Measurements from ENCODE around the gene IKZF1.

Gene IKZF1

DNA sequence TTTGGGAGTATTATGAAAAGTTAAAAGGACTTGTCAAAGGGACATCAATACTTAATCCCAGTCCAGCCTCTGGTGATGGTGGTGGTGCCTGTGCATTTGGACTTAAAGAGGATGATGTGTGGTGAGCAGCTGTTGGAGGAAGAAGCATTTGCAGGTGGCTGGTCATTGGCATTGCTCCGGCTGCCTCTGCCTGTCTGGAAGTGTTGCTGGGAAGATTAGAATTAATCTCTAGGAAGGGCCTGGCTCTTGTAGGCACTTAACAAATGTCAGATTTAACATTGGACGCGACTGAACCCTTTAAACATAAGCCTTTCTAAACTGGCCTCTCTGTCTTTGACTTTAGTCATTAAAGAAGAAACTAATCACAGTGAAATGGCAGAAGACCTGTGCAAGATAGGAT lies 86.9 kb downstream of the IKZF1 start:
- no peaks in the 10 kb centered on the region for H3K4me1 ChIP-seq (ENCODE audit: control insufficient read depth, insufficient read depth, low read length)

DNA sequence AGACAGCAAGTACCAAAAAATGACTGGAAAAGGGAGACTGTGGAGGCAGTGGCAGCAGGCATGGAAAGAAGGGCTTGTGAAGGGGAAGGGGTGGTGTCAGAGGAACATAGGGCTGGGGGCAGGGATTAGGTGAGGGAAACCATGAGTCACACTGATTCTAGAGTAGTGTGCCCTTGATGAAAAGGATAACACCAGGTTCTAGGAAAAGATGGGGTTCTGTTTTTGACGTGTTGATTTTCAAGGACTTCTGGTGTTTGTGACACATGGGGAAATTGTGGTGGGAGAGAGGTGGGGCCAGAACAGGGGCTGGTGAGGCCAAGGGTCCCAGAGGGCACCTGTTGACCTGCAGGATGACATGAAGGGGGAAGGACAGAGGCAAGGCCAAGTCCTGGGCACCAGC lies 88.6 kb downstream of the IKZF1 start:
- H3K4me1 ChIP-seq (ENCODE audit: control insufficient read depth, insufficient read depth, low read length), result no peaks in the 10 kb centered on the region

More for the DNA sequence above, 86.9 kb downstream of the IKZF1 start:
- no peak overlapping the region for H3K4me3 ChIP-seq (ENCODE audit: low read depth, low read length)
- H3K9me3 ChIP-seq (ENCODE audit: control insufficient read depth, insufficient read depth, low read depth, low read length), result no peaks in the 10 kb centered on the region
- H3K27ac ChIP-seq (ENCODE audit: low read depth, low read length), result no peak overlapping the region
- no peak overlapping the region for H3K9ac ChIP-seq (ENCODE audit: low read length)
- no peaks in the 10 kb centered on the region for H3K27me3 ChIP-seq (ENCODE audit: control insufficient read depth, insufficient read depth, low read length)
- no peaks in the 10 kb centered on the region for H3K36me3 ChIP-seq (ENCODE audit: control insufficient read depth, insufficient read depth, low read length)

DNA sequence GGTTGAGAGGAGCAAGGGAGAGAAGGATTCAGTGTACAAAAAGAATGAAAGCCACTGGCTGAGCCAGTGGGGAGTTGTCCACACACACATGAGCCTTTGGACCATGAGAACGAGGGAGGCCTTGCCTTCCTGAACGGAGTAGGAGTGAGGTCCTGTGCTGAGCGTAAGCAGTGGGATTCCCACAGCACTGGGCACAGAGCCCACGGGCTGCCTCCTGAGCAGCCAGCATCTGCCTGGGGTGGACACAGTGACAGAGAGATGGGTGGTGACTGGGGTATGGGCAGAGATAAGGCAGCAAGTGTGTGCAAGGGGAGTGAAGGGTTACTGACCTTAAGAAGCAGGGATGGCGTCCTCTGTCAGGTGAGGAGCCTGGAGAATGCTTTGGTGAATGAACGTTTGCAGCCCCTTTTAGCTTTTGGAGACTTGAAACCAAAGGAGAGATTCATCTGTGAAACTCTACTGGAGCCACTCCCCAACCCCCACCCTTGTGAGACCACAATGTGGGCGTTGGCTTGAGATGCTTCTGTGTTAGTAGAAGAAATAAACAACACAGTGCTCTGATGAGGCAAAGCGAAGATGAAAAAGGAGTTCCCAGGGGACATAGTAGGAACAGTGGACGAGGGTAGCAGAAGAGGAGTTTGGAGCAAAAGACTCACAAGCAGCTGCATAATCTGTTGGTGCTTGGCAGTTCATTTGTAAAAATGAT lies 89.2 kb downstream of the IKZF1 start:
- Histone ChIP-seq H3K9me3 (ENCODE audit: control insufficient read depth, insufficient read depth, low read depth, low read length) (no peaks in the 10 kb centered on the region), H3K36me3 (ENCODE audit: control insufficient read depth, insufficient read depth, low read length) (no peaks in the 10 kb centered on the region), H3K27ac (ENCODE audit: low read depth, low read length) (no peak overlapping the region), H3K9ac (ENCODE audit: low read length) (no peak overlapping the region), H3K27me3 (ENCODE audit: control insufficient read depth, insufficient read depth, low read length) (no peaks in the 10 kb centered on the region), H3K4me1 (ENCODE audit: control insufficient read depth, insufficient read depth, low read length) (no peaks in the 10 kb centered on the region), H3K4me3 (ENCODE audit: low read depth, low read length) (no peak overlapping the region)

More for the DNA sequence above, 88.6 kb downstream of the IKZF1 start:
- Histone ChIP-seq H3K27me3 (ENCODE audit: control insufficient read depth, insufficient read depth, low read length) (no peaks in the 10 kb centered on the region), H3K27ac (ENCODE audit: low read depth, low read length) (no peak overlapping the region), H3K4me3 (ENCODE audit: low read depth, low read length) (no peak overlapping the region), H3K9ac (ENCODE audit: low read length) (no peak overlapping the region), H3K36me3 (ENCODE audit: control insufficient read depth, insufficient read depth, low read length) (no peaks in the 10 kb centered on the region), H3K9me3 (ENCODE audit: control insufficient read depth, insufficient read depth, low read depth, low read length) (no peaks in the 10 kb centered on the region)

DNA sequence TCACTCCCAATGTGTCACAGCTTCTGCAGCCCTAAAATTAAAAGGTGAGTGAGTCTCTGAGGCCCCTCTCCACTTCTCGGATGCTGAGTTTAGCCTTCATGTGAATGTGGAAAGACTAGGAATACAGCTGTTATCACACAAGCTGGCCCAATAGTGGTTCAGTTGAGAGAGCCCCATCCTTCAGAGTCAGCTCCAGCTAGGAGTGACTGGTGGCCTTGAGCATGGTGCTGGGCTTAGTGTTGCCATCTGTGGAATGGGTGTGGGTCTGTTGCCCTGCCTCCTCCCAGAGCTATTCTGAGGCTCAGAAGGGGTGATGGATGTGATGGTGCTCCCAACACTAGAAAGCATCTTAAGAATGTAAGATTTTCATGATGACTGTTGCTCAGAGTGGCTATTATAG lies 89.8 kb downstream of the IKZF1 start:
- Histone ChIP-seq H3K27me3 (ENCODE audit: control insufficient read depth, insufficient read depth, low read length) (no peaks in the 10 kb centered on the region), H3K9ac (ENCODE audit: low read length) (no peak overlapping the region), H3K4me3 (ENCODE audit: low read depth, low read length) (no peak overlapping the region), H3K27ac (ENCODE audit: low read depth, low read length) (no peak overlapping the region), H3K9me3 (ENCODE audit: control insufficient read depth, insufficient read depth, low read depth, low read length) (no peaks in the 10 kb centered on the region), H3K4me1 (ENCODE audit: control insufficient read depth, insufficient read depth, low read length) (no peaks in the 10 kb centered on the region), H3K36me3 (ENCODE audit: control insufficient read depth, insufficient read depth, low read length) (no peaks in the 10 kb centered on the region)

DNA sequence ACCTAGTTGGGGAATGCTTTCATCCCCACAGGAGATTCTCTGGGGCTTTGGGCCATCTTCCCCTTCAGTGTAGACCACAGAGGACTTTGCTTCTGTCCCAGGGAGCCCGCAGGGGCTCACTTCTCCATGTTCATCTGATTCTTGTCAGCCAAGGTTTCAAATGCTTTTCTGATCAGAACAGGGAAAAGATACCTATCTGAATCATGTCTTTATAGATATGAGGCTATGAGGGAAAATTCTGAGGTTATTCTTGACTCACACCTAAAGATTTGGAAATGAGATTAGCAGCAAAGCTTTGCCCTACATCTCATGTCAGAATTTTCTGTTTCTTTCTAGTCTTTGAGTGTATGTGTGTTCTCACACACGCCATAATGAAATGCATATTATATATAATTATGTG lies 92.3 kb downstream of the IKZF1 start:
- no peak overlapping the region for H3K27ac ChIP-seq (ENCODE audit: low read depth, low read length)
- H3K4me3 ChIP-seq (ENCODE audit: low read depth, low read length), result no peak overlapping the region
- H3K27me3 ChIP-seq (ENCODE audit: control insufficient read depth, insufficient read depth, low read length), result peaks cover 10% of the 10 kb centered on the region; the same call in 1 of the 2 replicates
- H3K9me3 ChIP-seq (ENCODE audit: control insufficient read depth, insufficient read depth, low read depth, low read length), result no peaks in the 10 kb centered on the region
- H3K9ac ChIP-seq (ENCODE audit: low read length), result no peak overlapping the region
- H3K4me1 ChIP-seq (ENCODE audit: control insufficient read depth, insufficient read depth, low read length), result no peaks in the 10 kb centered on the region
- H3K36me3 ChIP-seq (ENCODE audit: control insufficient read depth, insufficient read depth, low read length), result no peaks in the 10 kb centered on the region

DNA sequence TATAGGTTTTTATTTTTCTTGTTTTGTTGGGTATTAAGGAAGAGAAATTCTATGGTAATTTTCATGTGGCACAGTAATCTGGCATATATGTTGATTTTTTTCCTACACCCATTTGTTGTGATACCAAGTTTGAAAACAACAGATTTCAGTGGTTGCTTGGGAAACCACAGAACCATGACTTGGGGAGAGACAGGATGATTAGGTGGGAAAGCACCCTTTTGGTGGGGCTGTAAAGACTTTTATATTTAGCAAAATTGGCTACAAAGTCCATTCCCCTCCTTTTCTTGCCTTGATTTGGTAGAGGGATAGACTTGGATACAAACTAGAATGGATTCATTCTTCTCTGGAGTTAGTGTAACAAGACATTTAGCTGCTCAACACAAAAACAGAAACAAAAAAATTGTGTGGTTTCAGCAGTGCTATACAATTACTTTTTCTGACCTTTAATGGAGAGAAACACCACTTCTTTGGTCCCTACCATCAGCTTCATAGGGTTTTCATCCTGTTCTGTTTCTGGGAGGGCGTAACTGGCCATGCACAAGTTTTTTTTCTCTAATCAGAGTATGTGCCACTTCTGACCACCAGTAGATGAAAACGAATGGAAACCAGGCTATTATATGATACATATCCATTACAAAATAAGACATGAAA lies 92.9 kb downstream of the IKZF1 start:
- Histone ChIP-seq H3K4me3 (ENCODE audit: low read depth, low read length) (no peak overlapping the region), H3K27me3 (ENCODE audit: control insufficient read depth, insufficient read depth, low read length) (peaks cover 10% of the 10 kb centered on the region; the same call in 1 of the 2 replicates), H3K4me1 (ENCODE audit: control insufficient read depth, insufficient read depth, low read length) (no peaks in the 10 kb centered on the region), H3K9ac (ENCODE audit: low read length) (no peak overlapping the region), H3K27ac (ENCODE audit: low read depth, low read length) (no peak overlapping the region), H3K9me3 (ENCODE audit: control insufficient read depth, insufficient read depth, low read depth, low read length) (no peaks in the 10 kb centered on the region), H3K36me3 (ENCODE audit: control insufficient read depth, insufficient read depth, low read length) (no peaks in the 10 kb centered on the region)

DNA sequence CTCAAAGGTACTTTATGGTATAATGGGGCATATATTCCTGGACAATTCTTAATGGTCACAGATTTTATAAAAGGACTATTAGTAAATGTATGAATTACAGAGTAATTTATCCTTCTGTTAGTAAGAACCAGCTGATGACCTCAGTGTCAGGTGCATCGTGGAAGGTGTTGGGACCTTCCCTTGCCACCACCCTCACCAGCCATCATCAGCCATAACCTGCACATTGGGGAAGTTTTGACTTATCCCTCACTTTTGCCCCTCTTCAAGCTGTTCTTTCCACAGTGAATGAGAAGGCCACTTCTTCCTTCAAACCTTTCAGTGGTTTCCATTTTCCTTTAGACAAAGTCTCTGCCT lies 93.4 kb downstream of the IKZF1 start:
- Histone ChIP-seq H3K27me3 (ENCODE audit: control insufficient read depth, insufficient read depth, low read length) (peaks cover 10% of the 10 kb centered on the region; the same call in 1 of the 2 replicates), H3K27ac (ENCODE audit: low read depth, low read length) (no peak overlapping the region), H3K4me3 (ENCODE audit: low read depth, low read length) (no peak overlapping the region), H3K36me3 (ENCODE audit: control insufficient read depth, insufficient read depth, low read length) (no peaks in the 10 kb centered on the region), H3K9ac (ENCODE audit: low read length) (no peak overlapping the region), H3K4me1 (ENCODE audit: control insufficient read depth, insufficient read depth, low read length) (no peaks in the 10 kb centered on the region), H3K9me3 (ENCODE audit: control insufficient read depth, insufficient read depth, low read depth, low read length) (no peaks in the 10 kb centered on the region)

DNA sequence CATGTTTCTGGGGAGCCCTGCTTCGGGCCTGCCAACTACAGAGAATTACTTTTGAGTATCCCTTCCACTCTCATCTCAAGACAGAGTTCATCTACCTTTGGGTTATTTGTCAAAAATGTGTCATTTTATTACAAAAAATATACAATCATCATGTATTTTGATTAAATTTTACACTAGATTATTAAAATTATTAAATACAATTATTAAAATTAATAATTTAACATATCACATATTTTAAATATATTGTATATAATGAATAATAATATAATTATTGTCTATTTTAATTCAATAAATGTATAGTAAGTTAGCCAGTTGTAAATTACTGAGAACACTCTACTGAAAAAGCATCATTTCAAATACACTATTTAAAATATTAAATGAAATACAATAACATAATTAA lies 94.7 kb downstream of the IKZF1 start:
- no peaks in the 10 kb centered on the region for H3K36me3 ChIP-seq (ENCODE audit: control insufficient read depth, insufficient read depth, low read length)
- no peaks in the 10 kb centered on the region for H3K4me1 ChIP-seq (ENCODE audit: control insufficient read depth, insufficient read depth, low read length)
- H3K27me3 ChIP-seq (ENCODE audit: control insufficient read depth, insufficient read depth, low read length), result peaks cover 10% of the 10 kb centered on the region; the same call in 1 of the 2 replicates

DNA sequence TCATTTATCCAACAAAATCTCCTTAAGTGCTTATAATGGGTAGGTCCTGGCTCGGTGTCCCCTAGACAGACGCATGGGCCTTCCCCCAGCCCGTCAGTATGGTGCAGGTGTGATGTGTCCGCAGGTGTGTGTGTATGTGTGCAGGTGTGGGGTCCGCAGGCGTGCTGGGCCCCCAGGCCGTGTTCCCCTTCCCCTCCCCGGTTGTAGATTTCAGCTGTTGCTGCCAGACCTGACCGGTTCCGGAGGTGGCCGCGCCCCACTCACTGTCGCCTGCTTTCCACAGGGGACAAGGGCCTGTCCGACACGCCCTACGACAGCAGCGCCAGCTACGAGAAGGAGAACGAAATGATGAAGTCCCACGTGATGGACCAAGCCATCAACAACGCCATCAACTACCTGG lies 95.1 kb downstream of the IKZF1 start:
- Histone ChIP-seq H3K9me3 (ENCODE audit: control insufficient read depth, insufficient read depth, low read depth, low read length) (no peaks in the 10 kb centered on the region), H3K27me3 (ENCODE audit: control insufficient read depth, insufficient read depth, low read length) (peaks cover 10% of the 10 kb centered on the region; the same call in 1 of the 2 replicates), H3K9ac (ENCODE audit: low read length) (no peak overlapping the region), H3K36me3 (ENCODE audit: control insufficient read depth, insufficient read depth, low read length) (no peaks in the 10 kb centered on the region), H3K27ac (ENCODE audit: low read depth, low read length) (no peak overlapping the region), H3K4me1 (ENCODE audit: control insufficient read depth, insufficient read depth, low read length) (no peaks in the 10 kb centered on the region), H3K4me3 (ENCODE audit: low read depth, low read length) (no peak overlapping the region; the same call in 1 of the 2 replicates)

More for the DNA sequence above, 94.7 kb downstream of the IKZF1 start:
- H3K9ac ChIP-seq (ENCODE audit: low read length), result no peak overlapping the region
- no peaks in the 10 kb centered on the region for H3K9me3 ChIP-seq (ENCODE audit: control insufficient read depth, insufficient read depth, low read depth, low read length)
- H3K4me3 ChIP-seq (ENCODE audit: low read depth, low read length), result no peak overlapping the region
- H3K27ac ChIP-seq (ENCODE audit: low read depth, low read length), result no peak overlapping the region

DNA sequence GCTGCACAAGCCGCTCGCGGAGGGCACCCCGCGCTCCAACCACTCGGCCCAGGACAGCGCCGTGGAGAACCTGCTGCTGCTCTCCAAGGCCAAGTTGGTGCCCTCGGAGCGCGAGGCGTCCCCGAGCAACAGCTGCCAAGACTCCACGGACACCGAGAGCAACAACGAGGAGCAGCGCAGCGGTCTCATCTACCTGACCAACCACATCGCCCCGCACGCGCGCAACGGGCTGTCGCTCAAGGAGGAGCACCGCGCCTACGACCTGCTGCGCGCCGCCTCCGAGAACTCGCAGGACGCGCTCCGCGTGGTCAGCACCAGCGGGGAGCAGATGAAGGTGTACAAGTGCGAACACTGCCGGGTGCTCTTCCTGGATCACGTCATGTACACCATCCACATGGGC lies 95.6 kb downstream of the IKZF1 start:
- H3K27me3 ChIP-seq (ENCODE audit: control insufficient read depth, insufficient read depth, low read length), result peaks cover 10% of the 10 kb centered on the region; the same call in 1 of the 2 replicates
- H3K27ac ChIP-seq (ENCODE audit: low read depth, low read length), result no peak overlapping the region
- no peaks in the 10 kb centered on the region for H3K36me3 ChIP-seq (ENCODE audit: control insufficient read depth, insufficient read depth, low read length)
- H3K4me3 ChIP-seq (ENCODE audit: low read depth, low read length), result no peak overlapping the region; the same call in 1 of the 2 replicates
- H3K4me1 ChIP-seq (ENCODE audit: control insufficient read depth, insufficient read depth, low read length), result no peaks in the 10 kb centered on the region
- H3K9me3 ChIP-seq (ENCODE audit: control insufficient read depth, insufficient read depth, low read depth, low read length), result no peaks in the 10 kb centered on the region
- H3K9ac ChIP-seq (ENCODE audit: low read length), result no peak overlapping the region

DNA sequence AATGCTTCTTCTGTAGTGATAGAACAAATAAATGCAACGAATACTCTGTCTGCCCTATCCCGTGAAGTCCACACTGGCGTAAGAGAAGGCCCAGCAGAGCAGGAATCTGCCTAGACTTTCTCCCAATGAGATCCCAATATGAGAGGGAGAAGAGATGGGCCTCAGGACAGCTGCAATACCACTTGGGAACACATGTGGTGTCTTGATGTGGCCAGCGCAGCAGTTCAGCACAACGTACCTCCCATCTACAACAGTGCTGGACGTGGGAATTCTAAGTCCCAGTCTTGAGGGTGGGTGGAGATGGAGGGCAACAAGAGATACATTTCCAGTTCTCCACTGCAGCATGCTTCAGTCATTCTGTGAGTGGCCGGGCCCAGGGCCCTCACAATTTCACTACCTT lies 99.9 kb downstream of the IKZF1 start:
- Histone ChIP-seq H3K27me3 (ENCODE audit: control insufficient read depth, insufficient read depth, low read length) (peaks cover 10% of the 10 kb centered on the region), H3K4me3 (ENCODE audit: low read depth, low read length) (no peak overlapping the region), H3K9me3 (ENCODE audit: control insufficient read depth, insufficient read depth, low read depth, low read length) (no peaks in the 10 kb centered on the region), H3K27ac (ENCODE audit: low read depth, low read length) (no peak overlapping the region), H3K36me3 (ENCODE audit: control insufficient read depth, insufficient read depth, low read length) (no peaks in the 10 kb centered on the region), H3K9ac (ENCODE audit: low read length) (no peak overlapping the region), H3K4me1 (ENCODE audit: control insufficient read depth, insufficient read depth, low read length) (no peaks in the 10 kb centered on the region)

Measured in HUES6 (cell line).